Spleen (tissue), 7 donors: ENCODE data around the gene SIRT5.

Experiments used
- CTCF ChIP-seq, 11 experiments: fragments of 200-600 bp in 7 of 11; fragments of 450-650 bp in 4 of 11; sonication (generic) in 4 of 11; IDR thresholded peaks in 8 of 11; conservative IDR thresholded peaks in 3 of 11; 1 replicate in 7 of 11; 2 replicates in 4 of 11; pipeline versions ENCODE4 v1.4.0 to v1.8.0; 2016 to 2021; ENCODE audit warnings: antibody characterized with exemption in 11 of 11, inconsistent platforms in 4 of 11, mild to moderate bottlenecking in 1 of 11
- POLR2A ChIP-seq, 3 donors: fragments of 450-650 bp; IDR thresholded peaks; one replicate each; pipeline ENCODE4 v1.5.1; 2017; ENCODE audit warnings: antibody characterized with exemption in 3 of 3, mild to moderate bottlenecking in 1 of 3
- POLR2AphosphoS5 ChIP-seq, 3 donors: sonication (generic); formaldehyde crosslinking; IDR thresholded peaks; one replicate each; pipeline ENCODE4 v1.5.1; 2017; ENCODE audit warnings: antibody characterized with exemption in 3 of 3
- donor health status: DM: no; HTN: no; CAD: no; lungs with moderate emphysema.
- donor health status: DM: no; HTN: no; CAD: no.
- donor health status: DM: no; HTN: no; CAD: no.

GRCh38 chr6:13638014-13638413 lies 63.6 kb downstream of the SIRT5 start:
- TF ChIP-seq CTCF (IDR thresholded peaks at IDR 0.05 in 8 of 11, conservative IDR thresholded peaks at IDR 0.05 in 3 of 11) (no peak), POLR2AphosphoS5 (IDR thresholded peaks at IDR 0.05) (no peak), POLR2A (IDR thresholded peaks at IDR 0.05) (no peak)
